ENCODE data around the gene UCK1.

Gene UCK1

GRCh38 chr9:131495785-131496184 is 35.3 kb downstream of the UCK1 start:
- DNase-seq = no peak

GRCh38 chr9:131494296-131494870 is 36.7 kb downstream of the UCK1 start:
- DNase-seq = no peak

- DNase-seq = no peak
Measured at GRCh38 chr9:131492070-131492469, 39.0 kb downstream of the UCK1 start.

- no peak for DNase-seq
Measured at GRCh38 chr9:131491001-131491710, 39.9 kb downstream of the UCK1 start.

GRCh38 chr9:131490514-131490913 is 40.5 kb downstream of the UCK1 start:
- no peak for DNase-seq

GRCh38 chr9:131487621-131488031 is 43.4 kb downstream of the UCK1 start:
- no peak for DNase-seq

- DNase-seq = no peak
Measured at GRCh38 chr9:131487001-131487400, 44.1 kb downstream of the UCK1 start.

GRCh38 chr9:131485728-131486422 is 45.2 kb downstream of the UCK1 start:
- no peak for DNase-seq

- DNase-seq = no peak
Measured at GRCh38 chr9:131485206-131485605, 45.9 kb downstream of the UCK1 start.

- DNase-seq = no peak
Measured at GRCh38 chr9:131484560-131485185, 46.4 kb downstream of the UCK1 start.

GRCh38 chr9:131484051-131484445 is 47.0 kb downstream of the UCK1 start:
- DNase-seq = no peak

GRCh38 chr9:131483319-131484050 is 47.6 kb downstream of the UCK1 start:
- no peak for DNase-seq

- no peak for DNase-seq
Measured at GRCh38 chr9:131482343-131483006, 48.6 kb downstream of the UCK1 start.

- no peak for DNase-seq
Measured at GRCh38 chr9:131481441-131482342, 49.4 kb downstream of the UCK1 start.

- DNase-seq = no peak
Measured at GRCh38 chr9:131480258-131480657, 50.8 kb downstream of the UCK1 start.

GRCh38 chr9:131478911-131479310 is 52.2 kb downstream of the UCK1 start:
- DNase-seq = no peak

GRCh38 chr9:131478421-131478868 is 52.6 kb downstream of the UCK1 start:
- no peak for DNase-seq

- no peak for DNase-seq
Measured at GRCh38 chr9:131477816-131478419, 53.1 kb downstream of the UCK1 start.

- no peak for DNase-seq
Measured at GRCh38 chr9:131477367-131477766, 53.7 kb downstream of the UCK1 start.

- DNase-seq = no peak
Measured at GRCh38 chr9:131476777-131477345, 54.2 kb downstream of the UCK1 start.
